Loucy (cell line): ENCODE results near the gene ISM1.

ENCODE experiments used
- H2AFZ ChIP-seq: fragments of 200-600 bp; sonication (generic); 2 replicates; pipeline ENCODE4 v1.6.0; 2016; ENCODE audit warnings: antibody characterized with exemption, mild to moderate bottlenecking, low read length, moderate library complexity
- H3F3A ChIP-seq: fragments of 200-600 bp; 2 replicates; pipeline ENCODE4 v1.6.0; 2016; ENCODE audit warnings: antibody characterized with exemption, low read depth, mild to moderate bottlenecking
- H3K27me3 ChIP-seq: fragments of 200-600 bp; sonication (generic); 2 replicates; pipeline ENCODE4 v1.6.1; 2014; ENCODE audit warnings: low read length, mild to moderate bottlenecking; ENCODE audit not compliant: insufficient read depth, poor library complexity, severe bottlenecking
- H3K36me3 ChIP-seq: fragments of 200-600 bp; sonication (generic); 2 replicates; pipeline ENCODE4 v1.6.1; 2016; ENCODE audit warnings: low read length; ENCODE audit not compliant: insufficient read depth
- H3K4me1 ChIP-seq: fragments of 200-600 bp; sonication (generic); 2 replicates; pipeline ENCODE4 v1.5.1; 2014; ENCODE audit warnings: low read length, mild to moderate bottlenecking; ENCODE audit not compliant: insufficient read depth, poor library complexity, severe bottlenecking
- H3K4me2 ChIP-seq: fragments of 200-600 bp; sonication (generic); 2 replicates; pipeline ENCODE4 v1.6.0; 2014; ENCODE audit warnings: antibody characterized with exemption, low read length, low read depth, mild to moderate bottlenecking; ENCODE audit not compliant: poor library complexity, severe bottlenecking
- H3K4me3 ChIP-seq: fragments of 200-600 bp; sonication (generic); 2 replicates; pipeline ENCODE4 v1.5.1; 2014; ENCODE audit warnings: low read length, mild to moderate bottlenecking, mixed read lengths; ENCODE audit not compliant: poor library complexity, severe bottlenecking
- H3K79me2 ChIP-seq: fragments of 200-600 bp; sonication (generic); 2 replicates; pipeline ENCODE4 v1.6.1; 2014; ENCODE audit warnings: low read length; ENCODE audit not compliant: insufficient read depth
- H3K9ac ChIP-seq: fragments of 200-600 bp; sonication (generic); 2 replicates; pipeline ENCODE4 v1.6.0; 2014; ENCODE audit warnings: mild to moderate bottlenecking, low read depth, low read length, moderate library complexity; ENCODE audit not compliant: poor library complexity, severe bottlenecking
- H3K9me2 ChIP-seq: fragments of 200-600 bp; sonication (generic); replicated peaks from 2 replicates; pipeline ENCODE4 v1.6.1; 2016; ENCODE audit warnings: low read depth, low read length, mixed read lengths
- H3K9me3 ChIP-seq: fragments of 200-600 bp; sonication (generic); 2 replicates; pipeline ENCODE4 v1.6.1; 2014; ENCODE audit warnings: mild to moderate bottlenecking, antibody characterized with exemption, low read length, low read depth; ENCODE audit not compliant: insufficient read depth
- H4K20me1 ChIP-seq: fragments of 200-600 bp; sonication (generic); 2 replicates; pipeline ENCODE4 v1.6.0; 2014; ENCODE audit warnings: antibody characterized with exemption, low read length, mild to moderate bottlenecking; ENCODE audit not compliant: insufficient read depth, poor library complexity, severe bottlenecking
- CTCF ChIP-seq: fragments of 200-600 bp; sonication (generic); conservative IDR thresholded peaks from 2 replicates; pipeline ENCODE4 v1.5.1; 2014; ENCODE audit warnings: mild to moderate bottlenecking, antibody characterized with exemption, low read length
- EZH2phosphoT487 ChIP-seq: fragments of 200-600 bp; IDR thresholded peaks from 2 replicates; pipeline ENCODE4 v1.6.1; 2018; ENCODE audit warnings: antibody characterized with exemption, mild to moderate bottlenecking, moderate library complexity, borderline replicate concordance

Gene ISM1

GRCh38 chr20:13322198-13322597 is 101.1 kb downstream of the ISM1 start:
- Histone ChIP-seq H4K20me1 (no peaks in the 10 kb centered on the region), H3K9me3 (no peaks in the 10 kb centered on the region), H3K4me1 (peaks cover 4% of the 10 kb centered on the region), H3K9ac (no peak overlapping the region), H3K4me2 (no peak overlapping the region), H3F3A (no peaks in the 10 kb centered on the region), H3K4me3 (no peak overlapping the region), H2AFZ (no peak overlapping the region), H3K27me3 (no peaks in the 10 kb centered on the region), H3K36me3 (no peaks in the 10 kb centered on the region), H3K79me2 (no peaks in the 10 kb centered on the region), H3K9me2 (no peaks in the 10 kb centered on the region)
- TF ChIP-seq EZH2phosphoT487 = no peak
- TF ChIP-seq CTCF = no peak

GRCh38 chr20:13322621-13323020 is 101.5 kb downstream of the ISM1 start:
- no peaks in the 10 kb centered on the region for H3K9me3 ChIP-seq
- no peak overlapping the region for H2AFZ ChIP-seq
- H3K27me3 ChIP-seq = no peaks in the 10 kb centered on the region
- peaks cover 4% of the 10 kb centered on the region for H3K4me1 ChIP-seq
- no peaks in the 10 kb centered on the region for H4K20me1 ChIP-seq
- H3K9me2 ChIP-seq = no peaks in the 10 kb centered on the region
- no peaks in the 10 kb centered on the region for H3K79me2 ChIP-seq
- H3K4me2 ChIP-seq = no peak overlapping the region
- no peak overlapping the region for H3K9ac ChIP-seq
- H3F3A ChIP-seq = no peaks in the 10 kb centered on the region
- TF ChIP-seq EZH2phosphoT487 (no peak), CTCF (no peak)
- H3K4me3 ChIP-seq = no peak overlapping the region
- no peaks in the 10 kb centered on the region for H3K36me3 ChIP-seq

- Histone ChIP-seq H3K27me3 (no peaks in the 10 kb centered on the region), H3K4me2 (no peak overlapping the region)
These were observed 104.0 kb downstream of the ISM1 start for GRCh38 chr20:13325033-13325432.

More at GRCh38 chr20:13325033-13325432, 104.0 kb downstream of the ISM1 start:
- H3K9me2 ChIP-seq = no peaks in the 10 kb centered on the region
- no peak overlapping the region for H3K9ac ChIP-seq
- peaks cover 4% of the 10 kb centered on the region for H3K4me1 ChIP-seq
- no peaks in the 10 kb centered on the region for H3K9me3 ChIP-seq
- no peak overlapping the region for H3K4me3 ChIP-seq
- no peaks in the 10 kb centered on the region for H4K20me1 ChIP-seq
- 0 out of 2 replicates have a peak overlapping the region, but pooled peaks have one; percentile 3 for H2AFZ ChIP-seq
- H3K79me2 ChIP-seq = no peaks in the 10 kb centered on the region
- H3F3A ChIP-seq = no peaks in the 10 kb centered on the region
- no peaks in the 10 kb centered on the region for H3K36me3 ChIP-seq
- TF ChIP-seq CTCF (peak; percentile 73), EZH2phosphoT487 (no peak)
